OCI-LY1 (cell line): ENCODE measurements around the gene CD70.
"Not testable (repeated sequence)": the region's sequence is repeated elsewhere in the genome, so short reads cannot be mapped to it uniquely, and the experiment has no call there.

Experiments
- H2AFZ ChIP-seq: fragments of 200-600 bp; sonication (generic), shearing (Covaris generic); 2 replicates; pipeline ENCODE4 v1.6.0; 2014; ENCODE audit warnings: antibody characterized with exemption, mild to moderate bottlenecking, low read length
- H3F3A ChIP-seq: fragments of 200-600 bp; sonication (generic), shearing (Covaris generic); 2 replicates; pipeline ENCODE4 v1.6.0; 2014; ENCODE audit warnings: mild to moderate bottlenecking, antibody characterized with exemption, low read length, moderate library complexity; ENCODE audit not compliant: insufficient read depth
- H3K27ac ChIP-seq: fragments of 200-600 bp; sonication (generic); 2 replicates; pipeline ENCODE4 v1.5.1; 2014; ENCODE audit warnings: low read length, mixed run types, mild to moderate bottlenecking, low read depth; ENCODE audit not compliant: poor library complexity, severe bottlenecking
- H3K27me3 ChIP-seq: fragments of 200-600 bp; sonication (generic); 2 replicates; pipeline ENCODE4 v1.6.0; 2014; ENCODE audit warnings: antibody characterized with exemption, mild to moderate bottlenecking, low read length, moderate library complexity; ENCODE audit not compliant: insufficient read depth
- H3K36me3 ChIP-seq: fragments of 200-600 bp; sonication (generic); 2 replicates; pipeline ENCODE4 v1.6.1; 2014; ENCODE audit warnings: mild to moderate bottlenecking, antibody characterized with exemption, low read length, moderate library complexity, mixed read lengths; ENCODE audit not compliant: insufficient read depth
- H3K4me1 ChIP-seq: fragments of 200-600 bp; sonication (generic); 2 replicates; pipeline ENCODE4 v1.5.1; 2014; ENCODE audit warnings: mild to moderate bottlenecking, low read length, moderate library complexity; ENCODE audit not compliant: insufficient read depth, severe bottlenecking
- H3K4me2 ChIP-seq: fragments of 200-600 bp; sonication (generic), shearing (Covaris generic); 2 replicates; pipeline ENCODE4 v1.6.1; 2014; ENCODE audit warnings: low read length
- H3K4me3 ChIP-seq: fragments of 200-600 bp; sonication (generic); 2 replicates; pipeline ENCODE4 v1.5.1; 2014; ENCODE audit warnings: low read length, low read depth, mild to moderate bottlenecking, mixed read lengths; ENCODE audit not compliant: poor library complexity, severe bottlenecking
- H3K79me2 ChIP-seq: fragments of 200-600 bp; shearing (Covaris generic); 2 replicates; pipeline ENCODE4 v1.6.1; 2016; ENCODE audit warnings: mixed run types, low read length, mixed read lengths; ENCODE audit not compliant: insufficient read depth
- H3K9ac ChIP-seq: fragments of 200-600 bp; sonication (generic), shearing (Covaris generic); 2 replicates; pipeline ENCODE4 v1.6.1; 2014; ENCODE audit warnings: mild to moderate bottlenecking, low read length, mixed read lengths
- H3K9me2 ChIP-seq: fragments of 200-600 bp; sonication (generic), shearing (Covaris generic); 2 replicates; pipeline ENCODE4 v1.6.1; 2014; ENCODE audit warnings: low read depth, mild to moderate bottlenecking, low read length, mixed read lengths
- H3K9me3 ChIP-seq: fragments of 200-600 bp; shearing (Covaris generic); 2 replicates; pipeline ENCODE4 v1.6.1; 2014; ENCODE audit warnings: low read length, mixed read lengths
- H4K20me1 ChIP-seq: fragments of 200-600 bp; sonication (generic), shearing (Covaris generic); 2 replicates; pipeline ENCODE4 v1.6.0; 2016; ENCODE audit warnings: mild to moderate bottlenecking, low read length; ENCODE audit not compliant: insufficient read depth
- EZH2 ChIP-seq: fragments of 200-600 bp; sonication (generic), shearing (Covaris generic); IDR thresholded peaks from 2 replicates; pipeline ENCODE4 v1.8.0; 2017; ENCODE audit warnings: borderline replicate concordance, mixed run types, mild to moderate bottlenecking, antibody characterized with exemption, low read length, moderate library complexity, mixed read lengths
- TF ChIP-seq, protein P1 (sequence below): fragments of 200-600 bp; sonication (generic), shearing (Covaris generic); IDR thresholded peaks from 2 replicates; pipeline ENCODE4 v1.5.1; 2017; ENCODE audit warnings: mild to moderate bottlenecking, antibody characterized with exemption, low read length, moderate library complexity, mixed read lengths

CD70 gene

DNA sequence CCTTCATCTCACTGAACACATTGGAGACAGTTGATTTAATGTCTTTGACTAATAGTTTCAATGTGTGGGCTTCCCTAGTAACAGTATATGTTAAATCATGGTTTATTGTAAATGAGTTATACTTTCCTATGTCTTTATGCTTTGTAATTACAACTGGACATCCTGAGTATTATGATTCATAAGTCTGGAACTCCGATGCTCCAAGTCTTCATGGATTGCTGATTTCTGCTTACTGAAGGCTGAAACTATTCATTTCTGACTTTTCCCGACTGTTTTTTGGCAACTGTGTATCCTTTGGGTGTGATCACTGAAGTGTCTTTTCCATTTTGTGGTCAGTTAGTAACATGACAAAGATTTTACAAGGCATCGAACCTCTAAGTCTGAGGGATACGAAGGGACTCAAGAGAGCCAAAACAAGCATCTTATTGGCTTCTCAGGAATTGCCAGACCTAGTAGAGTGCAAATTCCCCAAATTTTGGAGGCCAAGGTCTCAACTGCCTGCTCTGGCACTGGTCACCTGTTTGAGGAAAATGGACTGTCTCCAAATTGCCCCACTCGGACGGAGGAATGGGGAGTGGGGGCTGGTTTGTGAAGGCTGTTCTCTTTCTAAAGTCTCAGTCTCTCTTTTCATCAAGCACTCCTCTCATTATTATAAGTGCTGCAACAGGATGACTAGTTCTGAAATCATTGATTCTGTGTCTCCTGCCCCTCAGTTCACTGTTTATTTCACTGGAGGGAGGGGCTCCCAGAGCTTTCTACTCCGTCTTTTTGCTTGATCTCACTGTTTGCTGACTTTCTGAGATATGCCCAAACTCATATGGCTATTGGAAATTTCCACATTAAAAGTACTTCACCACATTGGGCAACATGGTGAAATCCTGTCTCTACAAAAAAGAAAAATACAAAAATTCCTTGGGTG is 20.2 kb upstream of the CD70 start:
- H3K9me2 ChIP-seq: no peaks in the 10 kb centered on the region
- no peaks in the 10 kb centered on the region for H3K79me2 ChIP-seq
- TF ChIP-seq EZH2: no peak
- TF ChIP-seq, protein P1, sequence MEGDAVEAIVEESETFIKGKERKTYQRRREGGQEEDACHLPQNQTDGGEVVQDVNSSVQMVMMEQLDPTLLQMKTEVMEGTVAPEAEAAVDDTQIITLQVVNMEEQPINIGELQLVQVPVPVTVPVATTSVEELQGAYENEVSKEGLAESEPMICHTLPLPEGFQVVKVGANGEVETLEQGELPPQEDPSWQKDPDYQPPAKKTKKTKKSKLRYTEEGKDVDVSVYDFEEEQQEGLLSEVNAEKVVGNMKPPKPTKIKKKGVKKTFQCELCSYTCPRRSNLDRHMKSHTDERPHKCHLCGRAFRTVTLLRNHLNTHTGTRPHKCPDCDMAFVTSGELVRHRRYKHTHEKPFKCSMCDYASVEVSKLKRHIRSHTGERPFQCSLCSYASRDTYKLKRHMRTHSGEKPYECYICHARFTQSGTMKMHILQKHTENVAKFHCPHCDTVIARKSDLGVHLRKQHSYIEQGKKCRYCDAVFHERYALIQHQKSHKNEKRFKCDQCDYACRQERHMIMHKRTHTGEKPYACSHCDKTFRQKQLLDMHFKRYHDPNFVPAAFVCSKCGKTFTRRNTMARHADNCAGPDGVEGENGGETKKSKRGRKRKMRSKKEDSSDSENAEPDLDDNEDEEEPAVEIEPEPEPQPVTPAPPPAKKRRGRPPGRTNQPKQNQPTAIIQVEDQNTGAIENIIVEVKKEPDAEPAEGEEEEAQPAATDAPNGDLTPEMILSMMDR: no peak
- H3K27ac ChIP-seq: no peak overlapping the region
- H3K9me3 ChIP-seq: no peaks in the 10 kb centered on the region
- H3K27me3 ChIP-seq: no peaks in the 10 kb centered on the region
- H3K36me3 ChIP-seq: no peaks in the 10 kb centered on the region
- no peak overlapping the region for H3K4me2 ChIP-seq
- no peaks in the 10 kb centered on the region for H3F3A ChIP-seq
- no peak overlapping the region for H3K9ac ChIP-seq
- H2AFZ ChIP-seq: no peak overlapping the region
- no peak overlapping the region for H3K4me3 ChIP-seq
- peaks cover 23% of the 10 kb centered on the region for H3K4me1 ChIP-seq
- no peaks in the 10 kb centered on the region for H4K20me1 ChIP-seq

DNA sequence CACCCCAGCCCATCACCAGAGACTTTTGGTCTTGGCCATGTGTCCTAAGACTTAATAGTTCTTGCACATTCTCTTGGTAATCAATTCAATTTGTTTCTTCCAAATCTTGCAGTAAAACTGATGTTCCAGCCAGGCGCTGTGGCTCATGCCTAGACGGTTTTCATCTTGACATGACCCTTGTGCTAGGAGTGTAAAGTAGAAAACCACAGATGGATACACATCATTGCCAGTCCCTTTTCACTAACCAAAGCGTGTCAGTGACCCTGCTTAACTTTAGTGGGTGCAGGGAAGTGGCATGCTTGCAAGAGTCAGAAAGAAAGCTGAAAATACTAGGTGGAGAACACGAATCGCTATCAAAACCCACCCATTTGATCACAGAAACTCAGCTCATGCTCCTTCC is 18.0 kb upstream of the CD70 start:
- peaks cover 45% of the 10 kb centered on the region for H3K4me1 ChIP-seq
- no peaks in the 10 kb centered on the region for H3K79me2 ChIP-seq
- TF ChIP-seq, protein P1: no peak
- TF ChIP-seq EZH2: no peak
- no peaks in the 10 kb centered on the region for H3K9me3 ChIP-seq
- H3K9me2 ChIP-seq: no peaks in the 10 kb centered on the region
- H3K9ac ChIP-seq: no peak overlapping the region; the same call in 1 of the 2 replicates
- H3F3A ChIP-seq: peaks cover 6% of the 10 kb centered on the region; the same call in 1 of the 2 replicates
- H2AFZ ChIP-seq: no peak overlapping the region
- H3K36me3 ChIP-seq: no peaks in the 10 kb centered on the region
- H3K4me2 ChIP-seq: peak overlapping the region; percentile 56; the same call in 1 of the 2 replicates
- peak overlapping the region; percentile 15 for H3K27ac ChIP-seq
- no peaks in the 10 kb centered on the region for H3K27me3 ChIP-seq
- H4K20me1 ChIP-seq: no peaks in the 10 kb centered on the region
- H3K4me3 ChIP-seq: no peak overlapping the region

DNA sequence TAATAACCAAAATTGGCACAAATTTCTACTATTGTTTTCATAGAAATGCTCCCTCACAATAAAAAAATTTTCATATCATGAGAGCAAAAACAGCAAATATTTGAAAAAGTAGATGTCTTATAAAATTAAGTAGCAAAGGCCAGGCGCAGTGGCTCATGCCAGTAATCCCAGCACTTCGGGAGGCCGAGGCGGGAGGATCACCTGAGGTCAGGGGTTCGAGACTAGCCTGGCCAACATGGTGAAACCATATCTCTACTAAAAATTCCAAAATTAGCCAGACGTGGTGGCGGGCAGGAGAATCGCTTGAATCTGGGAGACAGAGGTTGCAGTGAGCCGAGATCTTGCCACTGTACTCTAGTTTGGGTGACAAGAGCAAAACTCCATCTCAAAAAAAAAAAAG is 17.2 kb upstream of the CD70 start:
- not testable (repeated sequence) for H3K4me3 ChIP-seq, H3K79me2 ChIP-seq, H2AFZ ChIP-seq, H4K20me1 ChIP-seq, H3K9me3 ChIP-seq, H3F3A ChIP-seq, H3K36me3 ChIP-seq, H3K27me3 ChIP-seq, H3K9ac ChIP-seq, H3K27ac ChIP-seq, H3K9me2 ChIP-seq, H3K4me2 ChIP-seq
- peaks cover 48% of the 10 kb centered on the region for H3K4me1 ChIP-seq

DNA sequence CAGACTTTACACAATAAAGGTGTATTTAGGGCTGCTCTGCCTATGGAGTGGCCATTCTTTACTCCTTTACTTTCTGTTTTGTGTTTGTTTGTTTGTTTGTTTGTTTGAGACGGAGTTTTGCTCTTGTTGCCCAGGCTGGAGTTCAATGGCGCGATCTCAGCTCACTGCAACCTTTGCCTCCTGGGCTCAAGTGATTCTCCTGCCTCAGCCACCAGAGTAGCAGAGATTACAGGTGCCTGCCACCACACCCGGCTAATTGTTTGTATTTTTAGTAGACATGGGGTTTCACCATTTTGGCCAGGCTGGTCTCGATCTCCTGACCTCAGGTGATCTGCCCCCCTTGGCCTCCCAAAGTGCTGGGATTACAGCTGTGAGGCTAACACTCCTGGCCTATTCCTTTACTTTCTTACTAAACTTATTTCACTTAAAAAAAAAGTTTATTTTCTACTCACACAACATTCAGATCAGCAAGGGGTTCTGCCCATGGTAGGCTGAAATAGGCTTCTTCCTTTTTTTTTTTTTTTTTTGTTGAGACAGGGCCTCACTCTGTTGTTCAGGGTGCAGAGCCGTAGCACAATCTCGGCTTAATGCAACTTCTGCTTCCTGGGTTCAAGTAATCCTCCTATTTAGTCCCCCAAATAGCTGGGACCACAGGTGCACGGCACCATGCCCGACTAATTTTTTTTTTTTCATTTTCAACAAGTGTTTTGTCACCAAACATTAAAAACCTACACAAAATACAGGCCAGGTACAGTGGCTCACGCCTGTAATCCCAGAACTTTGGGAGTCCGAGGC is 15.5 kb upstream of the CD70 start:
- not testable (repeated sequence) for H3K4me3 ChIP-seq, H3F3A ChIP-seq, H3K9ac ChIP-seq, H3K36me3 ChIP-seq, H4K20me1 ChIP-seq, H3K79me2 ChIP-seq, H3K9me3 ChIP-seq, H3K9me2 ChIP-seq, H2AFZ ChIP-seq, H3K27me3 ChIP-seq
- Histone ChIP-seq H3K4me1 (peaks cover 65% of the 10 kb centered on the region), H3K27ac (peak overlapping the region; percentile 99), H3K4me2 (0 out of 2 replicates have a peak overlapping the region, but pooled peaks have one; percentile 16)
